ENCODE measurements around the gene REXO1. TPM values are rescaled to one million over a fixed set of nuclear protein-coding genes. Genes with fewer than 3 reads are reported as not detected.

Gene REXO1
- total RNA-seq, 1 experiment from 2014 or later, result 61.1 TPM

DNA sequence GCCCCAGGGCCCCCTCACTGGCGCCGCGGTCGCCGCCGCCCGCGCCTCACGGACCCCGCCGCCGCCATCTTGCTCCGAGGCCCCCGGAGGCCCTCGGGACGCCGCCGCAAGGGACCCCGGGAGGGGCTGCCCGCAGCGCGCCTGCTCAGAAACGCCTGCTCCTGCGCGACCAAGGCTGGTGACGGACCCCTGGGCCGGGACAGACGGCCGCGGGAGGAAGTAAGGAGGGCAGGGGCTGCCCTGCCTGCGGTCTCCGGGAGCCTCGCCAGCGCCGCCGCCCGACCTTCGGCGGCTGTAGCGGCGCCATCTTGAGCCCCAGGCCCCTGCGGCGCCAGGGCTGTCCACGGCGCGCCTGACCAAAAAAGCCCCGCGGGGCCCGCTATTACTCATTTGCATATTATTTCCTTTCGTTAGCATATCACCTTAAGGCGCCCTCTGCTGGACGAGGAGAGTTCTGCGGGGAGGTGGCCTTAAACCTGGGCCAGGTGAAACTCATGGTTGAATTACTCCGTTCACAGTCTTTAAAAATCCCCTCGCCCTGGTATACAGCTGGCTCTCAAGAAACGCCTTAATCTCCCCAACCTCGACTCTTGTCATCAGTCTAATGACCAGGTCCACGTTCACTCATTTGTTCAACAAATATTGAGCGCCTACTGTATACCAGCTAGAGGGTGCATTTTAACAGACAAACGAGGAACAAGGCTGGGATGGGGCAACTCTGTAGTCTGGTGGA, at the start of gene REXO1 (continued):
- TF ChIP-seq ZNF416 (CRISPR knock-in tag; IDR thresholded peaks at IDR 0.05), result 0 out of 2 replicates have a peak, but pooled peaks have one; percentile 74
- TF ChIP-seq PRRX2 (CRISPR knock-in tag; IDR thresholded peaks at IDR 0.05), result 0 out of 2 replicates have a peak, but pooled peaks have one; percentile 77
- no peak for TF ChIP-seq SOX15 (CRISPR knock-in tag; IDR thresholded peaks at IDR 0.05)
- no peak for TF ChIP-seq NR3C1 (CRISPR knock-in tag; conservative IDR thresholded peaks at IDR 0.05; ENCODE audit: low read depth)
- TF ChIP-seq ZNF396 (CRISPR knock-in tag; IDR thresholded peaks at IDR 0.05; ENCODE audit: borderline replicate concordance), result no peak
- TF ChIP-seq, protein P1, sequence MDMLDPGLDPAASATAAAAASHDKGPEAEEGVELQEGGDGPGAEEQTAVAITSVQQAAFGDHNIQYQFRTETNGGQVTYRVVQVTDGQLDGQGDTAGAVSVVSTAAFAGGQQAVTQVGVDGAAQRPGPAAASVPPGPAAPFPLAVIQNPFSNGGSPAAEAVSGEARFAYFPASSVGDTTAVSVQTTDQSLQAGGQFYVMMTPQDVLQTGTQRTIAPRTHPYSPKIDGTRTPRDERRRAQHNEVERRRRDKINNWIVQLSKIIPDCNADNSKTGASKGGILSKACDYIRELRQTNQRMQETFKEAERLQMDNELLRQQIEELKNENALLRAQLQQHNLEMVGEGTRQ (CRISPR knock-in tag; IDR thresholded peaks at IDR 0.05), result peak; percentile 25; the same call in 1 of the 2 replicates
- TF ChIP-seq, protein P2, sequence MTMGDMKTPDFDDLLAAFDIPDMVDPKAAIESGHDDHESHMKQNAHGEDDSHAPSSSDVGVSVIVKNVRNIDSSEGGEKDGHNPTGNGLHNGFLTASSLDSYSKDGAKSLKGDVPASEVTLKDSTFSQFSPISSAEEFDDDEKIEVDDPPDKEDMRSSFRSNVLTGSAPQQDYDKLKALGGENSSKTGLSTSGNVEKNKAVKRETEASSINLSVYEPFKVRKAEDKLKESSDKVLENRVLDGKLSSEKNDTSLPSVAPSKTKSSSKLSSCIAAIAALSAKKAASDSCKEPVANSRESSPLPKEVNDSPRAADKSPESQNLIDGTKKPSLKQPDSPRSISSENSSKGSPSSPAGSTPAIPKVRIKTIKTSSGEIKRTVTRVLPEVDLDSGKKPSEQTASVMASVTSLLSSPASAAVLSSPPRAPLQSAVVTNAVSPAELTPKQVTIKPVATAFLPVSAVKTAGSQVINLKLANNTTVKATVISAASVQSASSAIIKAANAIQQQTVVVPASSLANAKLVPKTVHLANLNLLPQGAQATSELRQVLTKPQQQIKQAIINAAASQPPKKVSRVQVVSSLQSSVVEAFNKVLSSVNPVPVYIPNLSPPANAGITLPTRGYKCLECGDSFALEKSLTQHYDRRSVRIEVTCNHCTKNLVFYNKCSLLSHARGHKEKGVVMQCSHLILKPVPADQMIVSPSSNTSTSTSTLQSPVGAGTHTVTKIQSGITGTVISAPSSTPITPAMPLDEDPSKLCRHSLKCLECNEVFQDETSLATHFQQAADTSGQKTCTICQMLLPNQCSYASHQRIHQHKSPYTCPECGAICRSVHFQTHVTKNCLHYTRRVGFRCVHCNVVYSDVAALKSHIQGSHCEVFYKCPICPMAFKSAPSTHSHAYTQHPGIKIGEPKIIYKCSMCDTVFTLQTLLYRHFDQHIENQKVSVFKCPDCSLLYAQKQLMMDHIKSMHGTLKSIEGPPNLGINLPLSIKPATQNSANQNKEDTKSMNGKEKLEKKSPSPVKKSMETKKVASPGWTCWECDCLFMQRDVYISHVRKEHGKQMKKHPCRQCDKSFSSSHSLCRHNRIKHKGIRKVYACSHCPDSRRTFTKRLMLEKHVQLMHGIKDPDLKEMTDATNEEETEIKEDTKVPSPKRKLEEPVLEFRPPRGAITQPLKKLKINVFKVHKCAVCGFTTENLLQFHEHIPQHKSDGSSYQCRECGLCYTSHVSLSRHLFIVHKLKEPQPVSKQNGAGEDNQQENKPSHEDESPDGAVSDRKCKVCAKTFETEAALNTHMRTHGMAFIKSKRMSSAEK (CRISPR knock-in tag; IDR thresholded peaks at IDR 0.05; ENCODE audit: borderline replicate concordance), result 0 out of 2 replicates have a peak, but pooled peaks have one; percentile 52

DNA sequence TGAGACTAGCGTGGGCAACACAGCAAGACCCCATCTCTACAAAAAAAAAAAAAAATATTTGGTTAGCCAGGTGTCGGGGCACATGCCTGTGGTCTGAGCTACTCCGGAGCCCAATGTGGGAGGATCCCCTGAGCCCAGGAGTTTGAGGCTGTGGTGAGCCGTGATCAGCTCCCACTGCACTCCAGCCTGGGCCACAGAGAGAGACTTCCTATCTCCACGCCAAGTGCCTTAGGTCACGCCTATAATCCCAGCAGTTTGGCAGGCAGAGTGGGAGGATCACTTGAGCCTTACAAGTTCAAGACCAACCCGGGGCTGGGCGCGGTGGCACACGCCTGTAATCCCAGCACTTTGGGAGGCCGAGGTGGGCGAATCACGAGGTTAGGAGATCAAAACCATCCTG, 48.2 kb upstream of the REXO1 start:
- H3K36me3 Mint-ChIP-seq, result no peaks in the 10 kb centered on the region
- H3K4me3 Mint-ChIP-seq, result no peak overlapping the region
- peaks cover 7% of the 10 kb centered on the region for H3K4me1 Mint-ChIP-seq
- H3K27me3 Mint-ChIP-seq (ENCODE audit: low read depth), result peaks cover 17% of the 10 kb centered on the region
- H3K27ac Mint-ChIP-seq, result no peak overlapping the region
- DNase-seq (ENCODE audit: low spot score) (no peak), ATAC-seq (no peak)
- H3K9me3 Mint-ChIP-seq, result no peaks in the 10 kb centered on the region
- CTCF ChIA-PET, result interaction anchor here (1.2 to 2.8 kb wide), 4 partner anchors 31 to 370 kb away, joined by 3 to 19 read pairs (median 5); no protein-coding TSS in a partner anchor
- POLR2A ChIA-PET, result no interaction called here
- TF ChIP-seq ETV6 (CRISPR knock-in tag; IDR thresholded peaks at IDR 0.05) (no peak), FOXP1 (CRISPR knock-in tag; IDR thresholded peaks at IDR 0.05; ENCODE audit: borderline replicate concordance) (no peak), NR3C1 (CRISPR knock-in tag; conservative IDR thresholded peaks at IDR 0.05; ENCODE audit: low read depth) (no peak), HMGA2 (CRISPR knock-in tag; IDR thresholded peaks at IDR 0.05) (no peak), ZNF219 (CRISPR knock-in tag; IDR thresholded peaks at IDR 0.05; ENCODE audit: borderline replicate concordance) (no peak), ZNF317 (CRISPR knock-in tag; IDR thresholded peaks at IDR 0.05; ENCODE audit: borderline replicate concordance, low read depth) (no peak), ATF1 (CRISPR knock-in tag; IDR thresholded peaks at IDR 0.05) (no peak), SMAD4 (CRISPR knock-in tag; IDR thresholded peaks at IDR 0.05) (no peak), IRF2 (CRISPR knock-in tag; IDR thresholded peaks at IDR 0.05; ENCODE audit: borderline replicate concordance, low read depth) (no peak), NR1H2 (CRISPR knock-in tag; IDR thresholded peaks at IDR 0.05) (no peak), NFE2L1 (CRISPR knock-in tag; IDR thresholded peaks at IDR 0.05) (no peak), RORB (CRISPR knock-in tag; IDR thresholded peaks at IDR 0.05) (no peak), CREM (CRISPR knock-in tag; IDR thresholded peaks at IDR 0.05) (no peak), SP1 (CRISPR knock-in tag; conservative IDR thresholded peaks at IDR 0.05) (no peak)
- TF ChIP-seq, protein P3, sequence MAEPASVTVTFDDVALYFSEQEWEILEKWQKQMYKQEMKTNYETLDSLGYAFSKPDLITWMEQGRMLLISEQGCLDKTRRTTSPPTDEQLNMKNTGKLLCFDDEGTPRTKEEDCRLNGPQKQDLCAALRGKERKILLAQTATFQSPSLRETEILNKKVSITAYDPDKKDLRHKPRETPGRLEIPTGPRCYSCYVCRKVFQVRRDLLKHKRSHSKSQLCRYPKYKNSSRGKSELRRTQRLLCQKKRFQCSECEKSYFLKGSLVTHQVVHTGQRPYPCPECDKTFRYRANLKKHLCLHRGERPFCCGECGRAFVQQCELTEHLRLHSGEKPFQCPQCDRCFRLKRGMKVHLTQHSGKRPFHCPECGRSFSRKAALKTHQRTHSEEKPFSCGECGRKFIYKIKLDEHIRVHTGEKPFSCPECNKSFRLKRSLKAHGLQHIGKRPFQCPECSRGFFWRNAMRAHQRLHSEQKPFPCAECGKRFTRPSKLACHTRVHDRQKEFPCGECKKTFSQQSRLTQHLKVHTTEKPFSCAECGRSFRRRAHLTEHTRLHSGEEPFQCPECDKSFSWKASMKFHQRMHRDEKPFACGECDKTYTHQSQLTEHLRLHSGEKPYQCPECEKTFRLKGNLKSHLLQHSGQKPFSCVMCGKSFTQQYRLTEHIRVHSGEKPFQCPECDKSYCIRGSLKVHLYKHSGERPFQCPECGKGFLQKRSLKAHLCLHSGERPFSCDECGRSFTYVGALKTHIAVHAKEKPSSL (CRISPR knock-in tag; conservative IDR thresholded peaks at IDR 0.05), result no peak
- TF ChIP-seq, protein P4, sequence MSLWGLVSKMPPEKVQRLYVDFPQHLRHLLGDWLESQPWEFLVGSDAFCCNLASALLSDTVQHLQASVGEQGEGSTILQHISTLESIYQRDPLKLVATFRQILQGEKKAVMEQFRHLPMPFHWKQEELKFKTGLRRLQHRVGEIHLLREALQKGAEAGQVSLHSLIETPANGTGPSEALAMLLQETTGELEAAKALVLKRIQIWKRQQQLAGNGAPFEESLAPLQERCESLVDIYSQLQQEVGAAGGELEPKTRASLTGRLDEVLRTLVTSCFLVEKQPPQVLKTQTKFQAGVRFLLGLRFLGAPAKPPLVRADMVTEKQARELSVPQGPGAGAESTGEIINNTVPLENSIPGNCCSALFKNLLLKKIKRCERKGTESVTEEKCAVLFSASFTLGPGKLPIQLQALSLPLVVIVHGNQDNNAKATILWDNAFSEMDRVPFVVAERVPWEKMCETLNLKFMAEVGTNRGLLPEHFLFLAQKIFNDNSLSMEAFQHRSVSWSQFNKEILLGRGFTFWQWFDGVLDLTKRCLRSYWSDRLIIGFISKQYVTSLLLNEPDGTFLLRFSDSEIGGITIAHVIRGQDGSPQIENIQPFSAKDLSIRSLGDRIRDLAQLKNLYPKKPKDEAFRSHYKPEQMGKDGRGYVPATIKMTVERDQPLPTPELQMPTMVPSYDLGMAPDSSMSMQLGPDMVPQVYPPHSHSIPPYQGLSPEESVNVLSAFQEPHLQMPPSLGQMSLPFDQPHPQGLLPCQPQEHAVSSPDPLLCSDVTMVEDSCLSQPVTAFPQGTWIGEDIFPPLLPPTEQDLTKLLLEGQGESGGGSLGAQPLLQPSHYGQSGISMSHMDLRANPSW (CRISPR knock-in tag; conservative IDR thresholded peaks at IDR 0.05; ENCODE audit: low read depth), result no peak
- TF ChIP-seq, protein P5, sequence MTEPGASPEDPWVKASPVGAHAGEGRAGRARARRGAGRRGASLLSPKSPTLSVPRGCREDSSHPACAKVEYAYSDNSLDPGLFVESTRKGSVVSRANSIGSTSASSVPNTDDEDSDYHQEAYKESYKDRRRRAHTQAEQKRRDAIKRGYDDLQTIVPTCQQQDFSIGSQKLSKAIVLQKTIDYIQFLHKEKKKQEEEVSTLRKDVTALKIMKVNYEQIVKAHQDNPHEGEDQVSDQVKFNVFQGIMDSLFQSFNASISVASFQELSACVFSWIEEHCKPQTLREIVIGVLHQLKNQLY (CRISPR knock-in tag; IDR thresholded peaks at IDR 0.05), result no peak
- TF ChIP-seq, protein P6, sequence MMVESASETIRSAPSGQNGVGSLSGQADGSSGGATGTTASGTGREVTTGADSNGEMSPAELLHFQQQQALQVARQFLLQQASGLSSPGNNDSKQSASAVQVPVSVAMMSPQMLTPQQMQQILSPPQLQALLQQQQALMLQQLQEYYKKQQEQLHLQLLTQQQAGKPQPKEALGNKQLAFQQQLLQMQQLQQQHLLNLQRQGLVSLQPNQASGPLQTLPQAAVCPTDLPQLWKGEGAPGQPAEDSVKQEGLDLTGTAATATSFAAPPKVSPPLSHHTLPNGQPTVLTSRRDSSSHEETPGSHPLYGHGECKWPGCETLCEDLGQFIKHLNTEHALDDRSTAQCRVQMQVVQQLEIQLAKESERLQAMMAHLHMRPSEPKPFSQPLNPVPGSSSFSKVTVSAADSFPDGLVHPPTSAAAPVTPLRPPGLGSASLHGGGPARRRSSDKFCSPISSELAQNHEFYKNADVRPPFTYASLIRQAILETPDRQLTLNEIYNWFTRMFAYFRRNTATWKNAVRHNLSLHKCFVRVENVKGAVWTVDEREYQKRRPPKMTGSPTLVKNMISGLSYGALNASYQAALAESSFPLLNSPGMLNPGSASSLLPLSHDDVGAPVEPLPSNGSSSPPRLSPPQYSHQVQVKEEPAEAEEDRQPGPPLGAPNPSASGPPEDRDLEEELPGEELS (CRISPR knock-in tag; IDR thresholded peaks at IDR 0.05), result no peak

Data from WTC11 (cell line).